DMS53 (cell line): Measurements from ENCODE around the gene FREM1.

ENCODE experiments used
- DNase-seq: peaks from one replicate; lab custom pipeline; 2025; lab: John Stamatoyannopoulos, UW

FREM1 gene

GRCh38 chr9:14702200-14702720 is 208.0 kb downstream of the FREM1 start:
- DNase-seq: no peak

- DNase-seq: peak; percentile 77
These were observed 216.9 kb downstream of the FREM1 start, which contains the start of gene ZDHHC21 for GRCh38 chr9:14693251-14693861. TSS of gene ZDHHC21 (minus strand) at chr9:14693432. CDS start at chr9:14674340, 19,092 bp downstream.

GRCh38 chr9:14692470-14693250 is 217.6 kb downstream of the FREM1 start:
- DNase-seq: no peak

GRCh38 chr9:14690948-14691730 is 219.1 kb downstream of the FREM1 start:
- no peak for DNase-seq

- DNase-seq: no peak
These were observed 223.0 kb downstream of the FREM1 start for GRCh38 chr9:14687042-14687719.

- no peak for DNase-seq
These were observed 224.1 kb downstream of the FREM1 start for GRCh38 chr9:14686168-14686567.
